Measurements from ENCODE around the gene PLIN5.

GRCh38 chr19:4495471-4495870, 39.6 kb downstream of the PLIN5 start:
- TF ChIP-seq CTCF (IDR thresholded peaks at IDR 0.05) (no peak), POLR2A (IDR thresholded peaks at IDR 0.05) (no peak)
